Left ventricle myocardium superior (tissue), 1 donor: ENCODE measurements around the gene RPL5. TPM values are rescaled to one million over a fixed set of nuclear protein-coding genes. Genes with fewer than 3 reads are reported as not detected.

Experiments used
- ATAC-seq: fragments of 200-7000 bp; cut with Tn5 transposase; one replicate; pipeline ENCODE4 v1.9.1; 2020; ENCODE audit warnings: mild to moderate bottlenecking, moderate library complexity
- DNase-seq: peaks from one replicate; pipeline ENCODE4 v3.0.0-alpha.2; 2020
- intact Hi-C: fragments of 100-400 bp; cut with micrococcal nuclease; formaldehyde crosslinking; loops from one replicate; pipeline ENCODE4 v1.11.0; 2022
- total RNA-seq: library from RNA; stranded (reverse); fragmentation: NEBNext Ultra II Directional; extraction: Animal tissue kit (Norgen Biotek cat#: 25700); gene quantifications from one replicate; pipeline ENCODE4 v1.2.1, GENCODE V29; 2021
- donor health status: DM: no; HTN: yes; CAD: no; lungs with severe emphysema.

RPL5 gene
- total RNA-seq, 1 donor from 2014 or later, result 533 TPM

- no peak for DNase-seq
- intact Hi-C loops, result no loop called here
These were observed 51.0 kb downstream of the RPL5 start for GRCh38 chr1:92882819-92883218.

GRCh38 chr1:92883297-92883696 lies 51.5 kb downstream of the RPL5 start:
- ATAC-seq (no peak), DNase-seq (no peak)
- intact Hi-C loops, result no loop called here

More at GRCh38 chr1:92882819-92883218, 51.0 kb downstream of the RPL5 start:
- no peak for ATAC-seq

GRCh38 chr1:92884195-92884594 lies 52.4 kb downstream of the RPL5 start:
- intact Hi-C loops, result no loop called here
- no peak for ATAC-seq
- DNase-seq, result no peak

- no peak for DNase-seq
- no peak for ATAC-seq
- intact Hi-C loops, result no loop called here
These were observed 55.1 kb downstream of the RPL5 start for GRCh38 chr1:92886886-92887419.

- ATAC-seq (no peak), DNase-seq (no peak)
- intact Hi-C loops, result no loop called here
These were observed 55.6 kb downstream of the RPL5 start for GRCh38 chr1:92887465-92887864.

Other genes with a start within 250 kb of the RPL5 start
- 21.2 TPM for gene EVI5, start 46.9 kb upstream of the RPL5 start, total RNA-seq
- 7.3 TPM for gene DIPK1A, start 129.4 kb downstream of the RPL5 start, total RNA-seq
- gene MTF2, start 247.2 kb downstream of the RPL5 start, total RNA-seq, result 8.7 TPM